SK-N-SH (cell line): ENCODE measurements around the gene CD300C.

Source experiments
- EP300 ChIP-seq, 2 experiments: IDR thresholded peaks; 2 replicates each; pipeline versions ENCODE4 v1.4.0 to v1.6.1; 2012; ENCODE audit warnings: borderline replicate concordance in 1 of 2, low read depth in 1 of 2, low read length in 1 of 2
- EZH2phosphoT487 ChIP-seq: fragments of 200-600 bp; sonication (generic); IDR thresholded peaks from 2 replicates; pipeline ENCODE4 v1.6.1; 2017; ENCODE audit warnings: low read depth, mixed run types, mild to moderate bottlenecking, antibody characterized with exemption, moderate library complexity, borderline replicate concordance
- GATA2 ChIP-seq: sonication (generic); formaldehyde crosslinking; IDR thresholded peaks from 2 replicates; pipeline ENCODE4 v1.5.0; 2020; ENCODE audit warnings: mild to moderate bottlenecking, missing genetic modification reagents
- IRF3 ChIP-seq: fragments of 150-350 bp; IDR thresholded peaks from 2 replicates; pipeline ENCODE4 v1.6.1; 2016; ENCODE audit warnings: mild to moderate bottlenecking, low read depth, low read length
- MEF2A ChIP-seq: IDR thresholded peaks from 2 replicates; pipeline ENCODE4 v1.4.0; 2012; ENCODE audit warnings: low read depth, borderline replicate concordance
- NRF1 ChIP-seq: IDR thresholded peaks from 2 replicates; pipeline ENCODE4 v1.6.1; 2012; ENCODE audit warnings: low read depth, mild to moderate bottlenecking, low read length
- POLR2AphosphoS5 ChIP-seq: IDR thresholded peaks from 2 replicates; pipeline ENCODE4 v1.6.1; 2012; ENCODE audit warnings: low read depth, low read length
- RAD21 ChIP-seq: IDR thresholded peaks from 2 replicates; pipeline ENCODE4 v1.6.1; 2012; ENCODE audit warnings: mild to moderate bottlenecking, low read length
- RCOR1 ChIP-seq: fragments of 150-350 bp; IDR thresholded peaks from 2 replicates; pipeline ENCODE4 v1.6.1; 2017; ENCODE audit warnings: antibody characterized with exemption, low read length
- REST ChIP-seq: IDR thresholded peaks from 2 replicates; pipeline ENCODE4 v1.6.1; 2012; ENCODE audit warnings: mild to moderate bottlenecking, low read depth, low read length, moderate library complexity
- SMC3 ChIP-seq: IDR thresholded peaks from 2 replicates; pipeline ENCODE4 v1.6.1; 2012; ENCODE audit warnings: low read depth, low read length, improper control_type of control experiment
- YY1 ChIP-seq: IDR thresholded peaks from 2 replicates; pipeline ENCODE4 v1.4.0; 2012; ENCODE audit warnings: low read depth, mild to moderate bottlenecking
- ZBTB33 ChIP-seq: IDR thresholded peaks from 2 replicates; pipeline ENCODE4 v1.4.0; 2012; ENCODE audit warnings: low read depth, borderline replicate concordance
- TF ChIP-seq, protein P1 (sequence below): fragments of 200-600 bp; sonication (generic); IDR thresholded peaks from 2 replicates; pipeline ENCODE4 v1.6.1; 2017; ENCODE audit warnings: antibody characterized with exemption, mild to moderate bottlenecking, moderate library complexity

GRCh38 chr17:74542166-74542565 lies 3.7 kb downstream of the CD300C start:
- no peak for TF ChIP-seq SMC3
- no peak for TF ChIP-seq POLR2AphosphoS5
- TF ChIP-seq, protein P1, sequence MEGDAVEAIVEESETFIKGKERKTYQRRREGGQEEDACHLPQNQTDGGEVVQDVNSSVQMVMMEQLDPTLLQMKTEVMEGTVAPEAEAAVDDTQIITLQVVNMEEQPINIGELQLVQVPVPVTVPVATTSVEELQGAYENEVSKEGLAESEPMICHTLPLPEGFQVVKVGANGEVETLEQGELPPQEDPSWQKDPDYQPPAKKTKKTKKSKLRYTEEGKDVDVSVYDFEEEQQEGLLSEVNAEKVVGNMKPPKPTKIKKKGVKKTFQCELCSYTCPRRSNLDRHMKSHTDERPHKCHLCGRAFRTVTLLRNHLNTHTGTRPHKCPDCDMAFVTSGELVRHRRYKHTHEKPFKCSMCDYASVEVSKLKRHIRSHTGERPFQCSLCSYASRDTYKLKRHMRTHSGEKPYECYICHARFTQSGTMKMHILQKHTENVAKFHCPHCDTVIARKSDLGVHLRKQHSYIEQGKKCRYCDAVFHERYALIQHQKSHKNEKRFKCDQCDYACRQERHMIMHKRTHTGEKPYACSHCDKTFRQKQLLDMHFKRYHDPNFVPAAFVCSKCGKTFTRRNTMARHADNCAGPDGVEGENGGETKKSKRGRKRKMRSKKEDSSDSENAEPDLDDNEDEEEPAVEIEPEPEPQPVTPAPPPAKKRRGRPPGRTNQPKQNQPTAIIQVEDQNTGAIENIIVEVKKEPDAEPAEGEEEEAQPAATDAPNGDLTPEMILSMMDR = no peak
- no peak for TF ChIP-seq REST
- no peak for TF ChIP-seq RAD21
- no peak for TF ChIP-seq IRF3
- TF ChIP-seq GATA2 (CRISPR knock-in tag) = no peak
- TF ChIP-seq EZH2phosphoT487 = no peak
- TF ChIP-seq YY1 = no peak
- TF ChIP-seq MEF2A = no peak
- TF ChIP-seq EP300 (IDR thresholded peaks at IDR 0.05; ENCODE audit: borderline replicate concordance in 1 of 2, low read depth in 1 of 2, low read length in 1 of 2) = no peak
- TF ChIP-seq ZBTB33 = no peak
- TF ChIP-seq RCOR1 = no peak
- no peak for TF ChIP-seq NRF1
